Adrenal gland (tissue), 12 donors: ENCODE results near the gene ASTL. TPM values are rescaled to one million over a fixed set of nuclear protein-coding genes. Genes with fewer than 3 reads are reported as not detected.

Source experiments
- DNase-seq, 7 donors: peaks; one replicate each; pipeline ENCODE4 v3.0.0-alpha.2; 2019 to 2020
- H3K27ac ChIP-seq, 5 donors: fragments of 200-600 bp; sonication (generic) in 4 of 5; 1 replicate in 3 of 5; 2 replicates in 2 of 5; pipeline versions ENCODE4 v1.5.1 to v1.8.0; 2016 to 2020; ENCODE audit warnings: mild to moderate bottlenecking in 1 of 5
- H3K27me3 ChIP-seq: fragments of 200-600 bp; 2 replicates; pipeline ENCODE4 v1.8.0; 2021
- H3K36me3 ChIP-seq, 2 donors: fragments of 200-600 bp; replicated peaks in 1 of 2; 1 replicate in 1 of 2; 2 replicates in 1 of 2; pipeline versions ENCODE4 v1.5.1 to v1.8.0; 2018 to 2022
- H3K4me1 ChIP-seq, 2 donors: fragments of 200-600 bp; replicated peaks in 1 of 2; 1 replicate in 1 of 2; 2 replicates in 1 of 2; pipeline versions ENCODE4 v1.5.1 to v1.8.0; 2018 to 2021
- H3K4me3 ChIP-seq, 4 donors: fragments of 200-600 bp; sonication (generic) in 3 of 4; one replicate each; pipeline ENCODE4 v1.5.1; 2016 to 2018
- H3K9me3 ChIP-seq, 3 donors: fragments of 200-600 bp; sonication (generic) in 1 of 3; replicated peaks in 1 of 3; 1 replicate in 2 of 3; 2 replicates in 1 of 3; pipeline versions ENCODE4 v1.5.1 to v1.8.0; 2016 to 2021
- POLR2A ChIP-seq, 2 donors: fragments of 450-650 bp; IDR thresholded peaks; one replicate each; pipeline ENCODE4 v1.6.1; 2017; ENCODE audit warnings: antibody characterized with exemption in 2 of 2, mild to moderate bottlenecking in 2 of 2, moderate library complexity in 1 of 2
- WGBS, 4 donors: extraction: QIAGEN DNeasy Blood & Tissue Kit in 2 of 4; methylation state at CpG; one replicate each; pipeline versions ENCODE4 v1.1.5 to v1.1.7; 2013 to 2017; 5-methylcytosine and 5-hydroxymethylcytosine counted together
- intact Hi-C, 2 donors: fragments of 100-400 bp; cut with DNase I; formaldehyde crosslinking; loops; one replicate each; pipeline versions ENCODE4 v1.14.1 to v1.15.0; 2022 to 2023
- polyA plus RNA-seq, 3 donors: library from polyadenylated mRNA; stranded (reverse); fragments of 200-250 nt in 2 of 3; fragments of 350-450 nt in 1 of 3; fragmentation: Illumina TruSeq in 1 of 3; extraction: RNeasy Lipid Tissue Mini Kit (QIAGEN cat#74804) in 1 of 3; gene quantifications; one replicate each; pipeline ENCODE4 v1.2.3, GENCODE V29; 2013 to 2014
- total RNA-seq, 9 donors: library from RNA; depleted of rRNA in 4 of 9; stranded (reverse); fragments of >200 nt in 4 of 9; fragments of 120-200 nt in 1 of 9; fragmentation: NEBNext Ultra II Directional in 1 of 9; extraction: Animal tissue kit (Norgen Biotek cat#: 25700) in 1 of 9; gene quantifications; one replicate each; pipeline versions ENCODE4 v1.1.0 to v1.2.4, GENCODE V29; 2013 to 2023
- TF ChIP-seq, protein P1 (sequence below), 6 experiments: fragments of 450-650 bp in 4 of 6; fragments of 200-600 bp in 2 of 6; sonication (generic) in 1 of 6; IDR thresholded peaks; 1 replicate in 5 of 6; 2 replicates in 1 of 6; pipeline versions ENCODE4 v1.5.1 to v1.8.0; 2016 to 2021; ENCODE audit warnings: antibody characterized with exemption in 6 of 6, mild to moderate bottlenecking in 2 of 6, moderate library complexity in 1 of 6
- donor health status: healthy with polysubstance abuse.
- donor health status: Bipolar disorder and iron deficiency.
- donor health status: DM: yes; HTN: yes; CAD: no.
- donor health status: DM: no; HTN: no; CAD: no.
- donor health status: DM: no; HTN: no; CAD: no.
- donor health status: DM: yes; HTN: yes; CAD: no.

The ASTL gene
- total and polyA plus RNA-seq, 12 donors: not detected

DNA sequence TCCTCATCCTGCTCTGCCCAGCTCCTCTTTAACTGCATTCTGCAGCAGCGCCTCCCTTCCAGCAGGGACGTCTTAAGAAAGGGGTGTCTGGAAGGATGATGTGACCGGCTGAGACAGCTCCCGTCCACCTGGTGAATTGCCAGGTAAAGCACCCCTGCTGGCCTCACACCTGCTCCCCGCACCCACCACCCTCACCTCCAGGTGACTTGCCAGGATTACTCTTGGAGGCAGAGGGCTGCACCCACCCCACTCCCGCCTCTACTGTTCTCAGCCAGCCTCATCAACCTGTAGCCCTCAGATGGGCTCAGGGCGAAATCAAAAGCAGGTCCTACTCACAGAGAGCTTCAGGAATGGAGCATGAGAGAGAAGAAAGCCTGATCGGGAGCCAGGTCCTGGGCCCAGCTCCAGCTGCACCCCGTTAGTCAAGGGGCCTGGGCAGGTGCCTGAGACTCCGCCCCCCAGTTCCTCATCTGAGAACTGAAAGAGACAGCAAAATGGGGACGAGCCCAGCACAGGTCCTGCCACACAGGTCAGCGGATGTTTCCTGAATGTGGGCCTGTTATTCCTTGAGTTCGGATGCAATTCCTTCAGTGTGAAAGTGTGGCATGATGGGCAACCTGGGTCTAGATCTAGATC, 27.6 kb downstream of the ASTL start:
- TF ChIP-seq, protein P1, sequence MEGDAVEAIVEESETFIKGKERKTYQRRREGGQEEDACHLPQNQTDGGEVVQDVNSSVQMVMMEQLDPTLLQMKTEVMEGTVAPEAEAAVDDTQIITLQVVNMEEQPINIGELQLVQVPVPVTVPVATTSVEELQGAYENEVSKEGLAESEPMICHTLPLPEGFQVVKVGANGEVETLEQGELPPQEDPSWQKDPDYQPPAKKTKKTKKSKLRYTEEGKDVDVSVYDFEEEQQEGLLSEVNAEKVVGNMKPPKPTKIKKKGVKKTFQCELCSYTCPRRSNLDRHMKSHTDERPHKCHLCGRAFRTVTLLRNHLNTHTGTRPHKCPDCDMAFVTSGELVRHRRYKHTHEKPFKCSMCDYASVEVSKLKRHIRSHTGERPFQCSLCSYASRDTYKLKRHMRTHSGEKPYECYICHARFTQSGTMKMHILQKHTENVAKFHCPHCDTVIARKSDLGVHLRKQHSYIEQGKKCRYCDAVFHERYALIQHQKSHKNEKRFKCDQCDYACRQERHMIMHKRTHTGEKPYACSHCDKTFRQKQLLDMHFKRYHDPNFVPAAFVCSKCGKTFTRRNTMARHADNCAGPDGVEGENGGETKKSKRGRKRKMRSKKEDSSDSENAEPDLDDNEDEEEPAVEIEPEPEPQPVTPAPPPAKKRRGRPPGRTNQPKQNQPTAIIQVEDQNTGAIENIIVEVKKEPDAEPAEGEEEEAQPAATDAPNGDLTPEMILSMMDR (IDR thresholded peaks at IDR 0.05): no peak
- TF ChIP-seq POLR2A (IDR thresholded peaks at IDR 0.05): no peak
- no peak overlapping the region for H3K27ac ChIP-seq
- peaks cover 5% of the 10 kb centered on the region for H3K27me3 ChIP-seq
- H3K36me3 ChIP-seq: no peaks in the 10 kb centered on the region
- no peaks in the 10 kb centered on the region for H3K9me3 ChIP-seq
- no peaks in the 10 kb centered on the region for H3K4me1 ChIP-seq
- DNase-seq: peak in 1 of 7 donors; percentile 7
- intact Hi-C loops: loop anchor here in 1 of 2 donors (10.0 kb wide), 1 partner anchor 86 kb away; no protein-coding TSS in a partner anchor
- WGBS, 4 donors: 83 to 89% (median 88%) methylated on average over 5 to 13 of the region's 13 CpGs
- H3K4me3 ChIP-seq: no peak overlapping the region

DNA sequence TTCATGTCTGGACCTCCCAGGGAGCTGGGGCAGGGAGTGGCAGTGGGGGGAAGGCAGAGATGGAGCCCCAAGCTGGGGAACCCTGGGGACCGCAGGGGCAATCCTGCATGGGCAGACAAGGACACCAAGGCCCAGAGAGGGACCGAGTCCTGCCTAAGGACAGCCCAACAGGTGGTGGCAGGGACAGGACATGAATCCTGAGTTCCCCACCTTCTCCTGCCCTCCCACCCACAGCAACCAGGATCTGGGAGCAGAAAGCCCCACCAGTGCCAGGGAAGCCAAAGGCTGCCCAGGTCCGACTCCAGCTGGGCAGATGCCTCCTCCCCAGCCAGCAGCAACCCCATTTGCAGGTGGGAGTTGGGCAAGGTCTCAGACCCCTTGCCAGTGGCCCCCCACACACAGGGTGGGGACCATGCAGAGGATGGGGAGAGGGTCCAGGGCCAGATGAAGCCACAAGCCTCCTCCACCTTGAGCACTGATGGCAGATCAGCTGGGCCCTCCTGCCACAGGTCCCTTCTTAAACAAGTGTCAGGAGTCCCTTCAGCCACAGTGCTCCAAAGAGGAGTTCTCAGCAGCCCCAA, 28.3 kb downstream of the ASTL start:
- no peaks in the 10 kb centered on the region for H3K27me3 ChIP-seq
- H3K4me3 ChIP-seq: no peak overlapping the region
- DNase-seq: peak in 1 of 7 donors; percentile 2
- H3K4me1 ChIP-seq: no peaks in the 10 kb centered on the region
- peak overlapping the region in 1 of 5 donors; percentile 78 for H3K27ac ChIP-seq
- WGBS, 4 donors: 89 to 100% (median 95%) methylated on average over 1 to 3 of the region's 3 CpGs; no CpG with 5 or more reads in 1 of the 4 donors
- intact Hi-C loops: loop anchor here in 1 of 2 donors (10.0 kb wide), 1 partner anchor 85 kb away; no protein-coding TSS in a partner anchor
- no peak for TF ChIP-seq POLR2A (IDR thresholded peaks at IDR 0.05)
- TF ChIP-seq, protein P1 (IDR thresholded peaks at IDR 0.05): no peak
- H3K9me3 ChIP-seq: peaks cover 0 to 2% (median 0%) of the 10 kb centered on the region in 3 donors
- H3K36me3 ChIP-seq: no peaks in the 10 kb centered on the region

DNA sequence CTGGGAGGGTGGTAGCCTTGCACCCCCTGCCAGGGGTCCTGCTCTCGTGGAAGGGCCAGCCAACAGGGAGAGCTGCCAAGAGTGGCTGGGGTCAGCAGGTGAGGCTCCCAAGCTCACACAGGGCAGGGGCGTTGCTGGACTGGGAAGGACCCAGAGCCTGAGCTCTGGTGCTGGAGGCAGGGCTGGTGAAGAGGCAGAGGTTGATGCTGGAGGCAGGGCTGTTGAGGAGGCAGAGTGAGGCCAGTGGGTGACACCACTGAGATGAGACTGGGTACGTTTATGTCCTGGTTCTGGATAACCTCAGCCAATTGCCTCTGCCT, 29.0 kb downstream of the ASTL start:
- intact Hi-C loops: no loop called here
- no peak for DNase-seq

More for the DNA sequence above, 29.0 kb downstream of the ASTL start:
- TF ChIP-seq POLR2A (IDR thresholded peaks at IDR 0.05): no peak
- TF ChIP-seq, protein P1 (IDR thresholded peaks at IDR 0.05): no peak
- Histone ChIP-seq H3K36me3 (no peaks in the 10 kb centered on the region), H3K27me3 (no peaks in the 10 kb centered on the region), H3K27ac (peak overlapping the region in 3 of 5 donors; percentile 21 to 78 (median 54)), H3K4me1 (no peaks in the 10 kb centered on the region), H3K4me3 (no peak overlapping the region), H3K9me3 (peaks cover 0 to 2% (median 0%) of the 10 kb centered on the region in 3 donors)
- 40 to 100% (median 49%) methylated on average over 1 to 3 of the region's 3 CpGs for WGBS, 4 donors
